ENCODE data around the gene AMMECR1L. TPM values are rescaled to one million over a fixed set of nuclear protein-coding genes. Genes with fewer than 3 reads are reported as not detected.

AMMECR1L gene
- total and polyA plus RNA-seq, 2 of the 4 experiments (the other 2 are of a cell fraction): 13.4 to 14.0 TPM

- no peak overlapping the region for H3K9ac ChIP-seq (ENCODE audit: low read depth, low read length)
- POLR2A ChIA-PET (ENCODE audit: unreplicated experiment): no interaction called here
- H2BK15ac ChIP-seq (ENCODE audit: low read depth, low read length): no peak overlapping the region
- dilution Hi-C loops (cut with HindIII; ENCODE audit: low sequenced_read_pairs, unreplicated experiment): no loop called here
- H4K20me1 ChIP-seq (ENCODE audit: insufficient read depth, low read length): no peaks in the 10 kb centered on the region
- no CpG with 5 or more reads among the region's 5 CpGs for WGBS, 2 experiments (ENCODE audit: extremely low coverage in 2 of 2, insufficient read length in 1 of 2)
- no peak overlapping the region for H3K56ac ChIP-seq (ENCODE audit: extremely low read depth, insufficient read depth, low read length)
- in situ Hi-C loops (cut with MboI; ENCODE audit: low sequenced_read_pairs): no loop called here
- BruUV-seq (replicated peaks): no TSS peak
- no peak overlapping the region for H3K27ac ChIP-seq (ENCODE audit: insufficient read depth, low read length)
- H3K23ac ChIP-seq (ENCODE audit: low read depth, low read length): no peak overlapping the region
- no peak overlapping the region for H3K4me2 ChIP-seq (ENCODE audit: low read depth, low read length)
- no peak overlapping the region for H2AFZ ChIP-seq (replicated peaks; ENCODE audit: low read length, poor library complexity)
- H3K9me1 ChIP-seq (ENCODE audit: insufficient read depth, low read length): no peaks in the 10 kb centered on the region
- H4K91ac ChIP-seq (ENCODE audit: insufficient read depth, low read depth, low read length): no peak overlapping the region
- H2AK5ac ChIP-seq (ENCODE audit: low read depth, low read length): no peak overlapping the region
- peaks cover 5% of the 10 kb centered on the region; the same call in 1 of the 2 replicates for H3K9me3 ChIP-seq (ENCODE audit: control insufficient read depth, insufficient read depth, low read length)
- no peak overlapping the region for H4K8ac ChIP-seq (ENCODE audit: low read depth in 2 of 2, low read length in 2 of 2)
- ATAC-seq (ENCODE audit: low read depth) (no peak), DNase-seq (no peak)
- CTCF ChIA-PET: no interaction called here
- no peaks in the 10 kb centered on the region for H3K79me1 ChIP-seq (ENCODE audit: low read depth in 1 of 2, low read length in 2 of 2)
- no peak overlapping the region for H2BK5ac ChIP-seq (ENCODE audit: low read depth, low read length, poor library complexity, severe bottlenecking)
- TF ChIP-seq, protein P1, sequence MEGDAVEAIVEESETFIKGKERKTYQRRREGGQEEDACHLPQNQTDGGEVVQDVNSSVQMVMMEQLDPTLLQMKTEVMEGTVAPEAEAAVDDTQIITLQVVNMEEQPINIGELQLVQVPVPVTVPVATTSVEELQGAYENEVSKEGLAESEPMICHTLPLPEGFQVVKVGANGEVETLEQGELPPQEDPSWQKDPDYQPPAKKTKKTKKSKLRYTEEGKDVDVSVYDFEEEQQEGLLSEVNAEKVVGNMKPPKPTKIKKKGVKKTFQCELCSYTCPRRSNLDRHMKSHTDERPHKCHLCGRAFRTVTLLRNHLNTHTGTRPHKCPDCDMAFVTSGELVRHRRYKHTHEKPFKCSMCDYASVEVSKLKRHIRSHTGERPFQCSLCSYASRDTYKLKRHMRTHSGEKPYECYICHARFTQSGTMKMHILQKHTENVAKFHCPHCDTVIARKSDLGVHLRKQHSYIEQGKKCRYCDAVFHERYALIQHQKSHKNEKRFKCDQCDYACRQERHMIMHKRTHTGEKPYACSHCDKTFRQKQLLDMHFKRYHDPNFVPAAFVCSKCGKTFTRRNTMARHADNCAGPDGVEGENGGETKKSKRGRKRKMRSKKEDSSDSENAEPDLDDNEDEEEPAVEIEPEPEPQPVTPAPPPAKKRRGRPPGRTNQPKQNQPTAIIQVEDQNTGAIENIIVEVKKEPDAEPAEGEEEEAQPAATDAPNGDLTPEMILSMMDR (conservative IDR thresholded peaks at IDR 0.05; ENCODE audit: low read depth, low read length): no peak
- TF ChIP-seq FOS (IDR thresholded peaks at IDR 0.05; ENCODE audit: low read depth, low read length): no peak
- TF ChIP-seq, protein P2, sequence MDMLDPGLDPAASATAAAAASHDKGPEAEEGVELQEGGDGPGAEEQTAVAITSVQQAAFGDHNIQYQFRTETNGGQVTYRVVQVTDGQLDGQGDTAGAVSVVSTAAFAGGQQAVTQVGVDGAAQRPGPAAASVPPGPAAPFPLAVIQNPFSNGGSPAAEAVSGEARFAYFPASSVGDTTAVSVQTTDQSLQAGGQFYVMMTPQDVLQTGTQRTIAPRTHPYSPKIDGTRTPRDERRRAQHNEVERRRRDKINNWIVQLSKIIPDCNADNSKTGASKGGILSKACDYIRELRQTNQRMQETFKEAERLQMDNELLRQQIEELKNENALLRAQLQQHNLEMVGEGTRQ (IDR thresholded peaks at IDR 0.05; ENCODE audit: low read depth, low read length): no peak
- TF ChIP-seq POLR2A (IDR thresholded peaks at IDR 0.05; ENCODE audit: low read depth, low read length): no peak
- TF ChIP-seq MXI1 (IDR thresholded peaks at IDR 0.05; ENCODE audit: borderline replicate concordance, low read depth, low read length): no peak
- no peak for TF ChIP-seq NFE2L2 (IDR thresholded peaks at IDR 0.05; ENCODE audit: low read depth, low read length)
- TF ChIP-seq BHLHE40 (IDR thresholded peaks at IDR 0.05; ENCODE audit: low read depth, low read length): no peak
- no peak for TF ChIP-seq RAD21 (IDR thresholded peaks at IDR 0.05; ENCODE audit: low read length)
- no peak for TF ChIP-seq MAZ (IDR thresholded peaks at IDR 0.05; ENCODE audit: borderline replicate concordance, low read depth, low read length)
- TF ChIP-seq ELK1 (IDR thresholded peaks at IDR 0.05; ENCODE audit: borderline replicate concordance, low read depth, low read length): no peak
- no peak overlapping the region for H4K5ac ChIP-seq (ENCODE audit: low read depth, low read length)
- H2AK9ac ChIP-seq (replicated peaks; ENCODE audit: low read depth, low read length, poor library complexity): no peak overlapping the region
- H3K18ac ChIP-seq (ENCODE audit: low read depth, low read length): no peak overlapping the region
- no peak overlapping the region for H3K14ac ChIP-seq (replicated peaks; ENCODE audit: low read depth, low read length)
- no peak overlapping the region for H3K4me3 ChIP-seq (ENCODE audit: insufficient read depth, low read depth, low read length)
- H2BK120ac ChIP-seq (ENCODE audit: low read depth, low read length): no peak overlapping the region
- intact Hi-C loops (cut with micrococcal nuclease): no loop called here
- no peaks in the 10 kb centered on the region for H3K36me3 ChIP-seq (ENCODE audit: control insufficient read depth, insufficient read depth, low read length)
- H3K4ac ChIP-seq (ENCODE audit: low read depth, low read length): no peak overlapping the region
- no peaks in the 10 kb centered on the region; the same call in 1 of the 2 replicates for H3K27me3 ChIP-seq (ENCODE audit: control insufficient read depth, insufficient read depth, low read length)
- no peaks in the 10 kb centered on the region for H3K4me1 ChIP-seq (ENCODE audit: control insufficient read depth, insufficient read depth, low read length)
- H2BK20ac ChIP-seq (ENCODE audit: low read depth, low read length): no peak overlapping the region
Observed at GRCh38 chr2:127829845-127830246, 55.9 kb downstream of the AMMECR1L start.

Measured in IMR-90 (cell line).